DND-41 (cell line): ENCODE data around the gene GUCA2B.

Source experiments
- ATAC-seq: fragments of 200-7000 bp; cut with Tn5 transposase; 3 replicates; pipeline ENCODE4 v1.9.1; 2021; ENCODE audit warnings: low read depth; ENCODE audit not compliant: insufficient read depth
- DNase-seq: peaks from one replicate; pipeline ENCODE4 v3.0.0-alpha.2; 2020
- H2AFZ ChIP-seq: 2 replicates; pipeline ENCODE4 v1.6.0; 2012; ENCODE audit warnings: low read depth, low read length
- H3K27ac ChIP-seq: 2 replicates; pipeline ENCODE4 v1.5.1; 2012; ENCODE audit warnings: low read length, inconsistent platforms
- H3K27me3 ChIP-seq: fragments of 200-600 bp; sonication (generic); 2 replicates; pipeline ENCODE4 v1.6.0; 2012; ENCODE audit warnings: low read length, mild to moderate bottlenecking, inconsistent platforms; ENCODE audit not compliant: insufficient read depth, poor library complexity
- H3K36me3 ChIP-seq: 2 replicates; pipeline ENCODE4 v1.5.1; 2012; ENCODE audit warnings: low read length, inconsistent platforms; ENCODE audit not compliant: insufficient read depth
- H3K4me1 ChIP-seq: 2 replicates; pipeline ENCODE4 v1.5.1; 2012; ENCODE audit warnings: mild to moderate bottlenecking, low read length; ENCODE audit not compliant: insufficient read depth
- H3K4me2 ChIP-seq: 2 replicates; pipeline ENCODE4 v1.6.0; 2012; ENCODE audit warnings: mild to moderate bottlenecking, moderate library complexity, low read length, inconsistent platforms; ENCODE audit not compliant: insufficient read depth
- H3K4me3 ChIP-seq, 2 experiments: fragments of 200-600 bp in 1 of 2; shearing (Covaris generic) in 1 of 2; 2 replicates each; pipeline ENCODE4 v1.5.1; 2012 to 2016; ENCODE audit warnings: inconsistent platforms in 2 of 2, low read length in 2 of 2, mild to moderate bottlenecking in 2 of 2, low read depth in 1 of 2, moderate library complexity in 1 of 2
- H3K79me2 ChIP-seq: 2 replicates; pipeline ENCODE4 v1.6.0; 2012; ENCODE audit warnings: low read length, inconsistent platforms; ENCODE audit not compliant: insufficient read depth
- H3K9ac ChIP-seq: 2 replicates; pipeline ENCODE4 v1.6.0; 2012; ENCODE audit warnings: low read depth, mild to moderate bottlenecking, inconsistent platforms, low read length, moderate library complexity
- H3K9me3 ChIP-seq: 2 replicates; pipeline ENCODE4 v1.5.1; 2012; ENCODE audit warnings: low read length, moderate library complexity, mild to moderate bottlenecking, inconsistent platforms; ENCODE audit not compliant: insufficient read depth, severe bottlenecking
- H4K20me1 ChIP-seq: 2 replicates; pipeline ENCODE4 v1.6.0; 2012; ENCODE audit warnings: low read length; ENCODE audit not compliant: insufficient read depth
- EZH2 ChIP-seq: IDR thresholded peaks from 3 replicates; pipeline ENCODE4 v1.6.1; 2012; ENCODE audit warnings: borderline replicate concordance, low read depth, mild to moderate bottlenecking, moderate library complexity, low read length, inconsistent platforms; ENCODE audit not compliant: severe bottlenecking
- TF ChIP-seq, protein P1 (sequence below): IDR thresholded peaks from 2 replicates; pipeline ENCODE4 v1.5.1; 2012; ENCODE audit warnings: borderline replicate concordance, low read length, moderate library complexity, mild to moderate bottlenecking; ENCODE audit not compliant: poor library complexity, severe bottlenecking; ENCODE audit errors: extremely low read depth

GUCA2B gene

DNA sequence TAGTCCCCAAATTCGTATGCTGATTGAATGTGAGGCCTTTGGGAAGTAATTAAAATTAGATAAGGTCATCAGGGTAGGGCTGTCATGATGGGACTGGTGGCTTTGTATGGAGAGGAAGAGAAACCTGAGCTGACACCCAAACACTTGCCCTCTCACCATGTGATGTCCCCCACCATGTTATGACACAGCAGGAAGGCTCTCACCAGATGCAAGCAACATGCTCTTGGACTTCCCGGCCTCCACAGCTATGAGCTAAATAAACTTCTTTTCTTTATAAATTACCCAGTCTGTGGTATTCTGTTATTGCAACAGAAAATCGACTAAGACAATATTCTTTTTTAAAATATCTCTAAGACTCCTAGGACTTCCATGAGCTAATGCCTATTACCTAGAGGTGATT, 43.6 kb upstream of the GUCA2B start:
- H3K4me1 ChIP-seq: no peaks in the 10 kb centered on the region
- no peaks in the 10 kb centered on the region for H3K9me3 ChIP-seq
- no peak overlapping the region for H3K27ac ChIP-seq
- H3K4me2 ChIP-seq: no peak overlapping the region
- H3K4me3 ChIP-seq: no peak overlapping the region
- no peak for TF ChIP-seq EZH2
- TF ChIP-seq, protein P1, sequence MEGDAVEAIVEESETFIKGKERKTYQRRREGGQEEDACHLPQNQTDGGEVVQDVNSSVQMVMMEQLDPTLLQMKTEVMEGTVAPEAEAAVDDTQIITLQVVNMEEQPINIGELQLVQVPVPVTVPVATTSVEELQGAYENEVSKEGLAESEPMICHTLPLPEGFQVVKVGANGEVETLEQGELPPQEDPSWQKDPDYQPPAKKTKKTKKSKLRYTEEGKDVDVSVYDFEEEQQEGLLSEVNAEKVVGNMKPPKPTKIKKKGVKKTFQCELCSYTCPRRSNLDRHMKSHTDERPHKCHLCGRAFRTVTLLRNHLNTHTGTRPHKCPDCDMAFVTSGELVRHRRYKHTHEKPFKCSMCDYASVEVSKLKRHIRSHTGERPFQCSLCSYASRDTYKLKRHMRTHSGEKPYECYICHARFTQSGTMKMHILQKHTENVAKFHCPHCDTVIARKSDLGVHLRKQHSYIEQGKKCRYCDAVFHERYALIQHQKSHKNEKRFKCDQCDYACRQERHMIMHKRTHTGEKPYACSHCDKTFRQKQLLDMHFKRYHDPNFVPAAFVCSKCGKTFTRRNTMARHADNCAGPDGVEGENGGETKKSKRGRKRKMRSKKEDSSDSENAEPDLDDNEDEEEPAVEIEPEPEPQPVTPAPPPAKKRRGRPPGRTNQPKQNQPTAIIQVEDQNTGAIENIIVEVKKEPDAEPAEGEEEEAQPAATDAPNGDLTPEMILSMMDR: no peak
- H3K36me3 ChIP-seq: no peaks in the 10 kb centered on the region
- H3K79me2 ChIP-seq: no peaks in the 10 kb centered on the region
- H3K27me3 ChIP-seq: no peaks in the 10 kb centered on the region
- H4K20me1 ChIP-seq: no peaks in the 10 kb centered on the region
- DNase-seq (no peak), ATAC-seq (no peak)
- H2AFZ ChIP-seq: no peak overlapping the region
- H3K9ac ChIP-seq: no peak overlapping the region

DNA sequence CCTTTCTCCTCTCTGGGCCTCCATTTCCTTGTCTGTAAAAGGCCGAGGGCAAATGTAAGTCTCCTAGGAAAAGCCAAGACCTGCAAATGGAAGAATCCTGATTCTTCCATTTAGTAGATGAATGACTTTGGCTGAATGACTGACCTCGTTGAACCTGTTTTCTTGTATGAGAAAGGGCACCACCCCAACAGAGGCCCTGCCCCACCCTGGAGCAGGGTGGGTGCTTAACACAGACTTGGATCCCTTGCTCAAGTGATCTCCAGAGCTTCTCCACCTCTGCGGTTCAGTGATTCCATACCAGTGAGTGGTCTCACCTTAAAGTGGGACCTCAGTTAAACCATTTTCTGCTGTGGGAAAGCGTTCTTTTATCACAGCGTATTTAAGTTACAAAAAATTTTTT, 39.0 kb upstream of the GUCA2B start:
- Histone ChIP-seq H3K79me2 (no peaks in the 10 kb centered on the region), H3K4me3 (no peak overlapping the region), H4K20me1 (no peaks in the 10 kb centered on the region), H3K4me1 (no peaks in the 10 kb centered on the region), H3K4me2 (no peak overlapping the region), H3K27me3 (no peaks in the 10 kb centered on the region), H3K27ac (no peak overlapping the region), H3K9ac (no peak overlapping the region), H3K9me3 (no peaks in the 10 kb centered on the region), H2AFZ (no peak overlapping the region), H3K36me3 (no peaks in the 10 kb centered on the region)
- no peak for TF ChIP-seq EZH2
- TF ChIP-seq, protein P1: no peak
- DNase-seq (no peak), ATAC-seq (no peak)

DNA sequence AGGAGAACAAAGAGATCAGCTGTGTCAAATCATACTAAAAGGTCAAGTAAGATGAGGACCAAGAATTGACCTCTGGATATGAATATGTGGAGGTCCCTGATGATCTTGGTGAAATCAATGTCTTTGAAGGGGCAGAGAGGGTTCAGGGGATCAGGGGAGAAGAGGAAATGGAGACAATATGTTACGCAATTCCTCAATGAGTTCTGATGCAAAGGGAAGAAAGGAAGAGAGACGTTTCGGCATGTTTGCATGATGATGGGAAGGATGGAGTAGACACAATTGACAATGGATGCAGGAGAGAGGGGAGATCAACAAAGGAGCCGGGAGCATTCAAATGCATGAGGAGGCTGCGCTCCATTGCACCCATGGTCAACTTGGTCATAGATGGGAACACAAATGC, 36.0 kb upstream of the GUCA2B start:
- no peak for ATAC-seq

DNA sequence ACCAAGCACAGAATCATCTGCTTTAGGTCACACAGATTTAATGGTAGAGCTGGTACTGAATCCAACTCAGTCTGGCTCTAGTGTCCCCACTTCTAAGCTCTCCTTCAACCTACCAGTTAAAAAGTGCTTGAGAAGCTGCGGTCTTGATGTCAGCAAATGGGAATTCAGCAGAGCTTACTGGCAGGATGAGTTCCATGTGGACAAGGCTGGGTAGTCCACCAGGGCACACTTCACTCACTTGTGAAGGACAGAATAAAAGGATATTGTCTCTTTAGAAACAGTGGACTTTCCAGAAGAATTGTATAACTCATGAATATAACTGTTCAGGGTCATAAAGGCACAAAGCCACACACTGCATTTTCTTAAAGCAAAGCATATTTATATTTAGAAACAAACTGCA, 35.1 kb upstream of the GUCA2B start:
- Histone ChIP-seq H4K20me1 (no peaks in the 10 kb centered on the region), H3K4me2 (no peak overlapping the region), H3K9me3 (no peaks in the 10 kb centered on the region), H3K27me3 (no peaks in the 10 kb centered on the region), H3K79me2 (no peaks in the 10 kb centered on the region), H3K4me3 (no peak overlapping the region), H3K36me3 (no peaks in the 10 kb centered on the region), H3K4me1 (no peaks in the 10 kb centered on the region), H3K27ac (no peak overlapping the region), H3K9ac (no peak overlapping the region), H2AFZ (no peak overlapping the region)
- no peak for TF ChIP-seq EZH2
- DNase-seq (no peak), ATAC-seq (no peak)

More for the DNA sequence above, 36.0 kb upstream of the GUCA2B start:
- Histone ChIP-seq H3K4me2 (no peak overlapping the region), H3K9ac (no peak overlapping the region), H3K27me3 (no peaks in the 10 kb centered on the region), H2AFZ (no peak overlapping the region), H3K4me3 (no peak overlapping the region), H3K9me3 (no peaks in the 10 kb centered on the region), H3K27ac (no peak overlapping the region), H3K79me2 (no peaks in the 10 kb centered on the region), H4K20me1 (no peaks in the 10 kb centered on the region), H3K36me3 (no peaks in the 10 kb centered on the region), H3K4me1 (no peaks in the 10 kb centered on the region)
- no peak for DNase-seq
- TF ChIP-seq, protein P1: no peak
- TF ChIP-seq EZH2: no peak
